ENCODE results near the gene CARD8.

DNA sequence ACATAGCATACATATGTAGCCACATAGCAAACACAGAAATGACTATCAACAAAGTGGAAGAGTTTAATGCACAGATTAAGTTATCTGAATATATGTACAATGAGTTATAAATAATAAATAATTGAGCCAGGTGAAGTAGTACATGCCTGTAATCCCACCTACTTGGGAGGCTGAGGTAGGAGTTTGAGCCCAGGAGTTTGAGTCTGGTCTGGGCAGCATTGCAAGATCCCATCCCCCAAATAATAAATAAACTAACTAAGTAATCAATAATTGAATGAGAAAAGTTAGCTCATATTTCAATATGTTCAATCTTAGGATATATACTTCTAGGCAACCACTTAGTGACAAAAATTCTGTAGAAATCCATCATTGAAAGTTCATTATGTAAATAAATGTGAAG, 1.7 kb downstream of the CARD8 start:
- TF ChIP-seq, protein P1, sequence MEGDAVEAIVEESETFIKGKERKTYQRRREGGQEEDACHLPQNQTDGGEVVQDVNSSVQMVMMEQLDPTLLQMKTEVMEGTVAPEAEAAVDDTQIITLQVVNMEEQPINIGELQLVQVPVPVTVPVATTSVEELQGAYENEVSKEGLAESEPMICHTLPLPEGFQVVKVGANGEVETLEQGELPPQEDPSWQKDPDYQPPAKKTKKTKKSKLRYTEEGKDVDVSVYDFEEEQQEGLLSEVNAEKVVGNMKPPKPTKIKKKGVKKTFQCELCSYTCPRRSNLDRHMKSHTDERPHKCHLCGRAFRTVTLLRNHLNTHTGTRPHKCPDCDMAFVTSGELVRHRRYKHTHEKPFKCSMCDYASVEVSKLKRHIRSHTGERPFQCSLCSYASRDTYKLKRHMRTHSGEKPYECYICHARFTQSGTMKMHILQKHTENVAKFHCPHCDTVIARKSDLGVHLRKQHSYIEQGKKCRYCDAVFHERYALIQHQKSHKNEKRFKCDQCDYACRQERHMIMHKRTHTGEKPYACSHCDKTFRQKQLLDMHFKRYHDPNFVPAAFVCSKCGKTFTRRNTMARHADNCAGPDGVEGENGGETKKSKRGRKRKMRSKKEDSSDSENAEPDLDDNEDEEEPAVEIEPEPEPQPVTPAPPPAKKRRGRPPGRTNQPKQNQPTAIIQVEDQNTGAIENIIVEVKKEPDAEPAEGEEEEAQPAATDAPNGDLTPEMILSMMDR (IDR thresholded peaks at IDR 0.05; ENCODE audit: low read depth, low read length) = no peak
- TF ChIP-seq, protein P2, sequence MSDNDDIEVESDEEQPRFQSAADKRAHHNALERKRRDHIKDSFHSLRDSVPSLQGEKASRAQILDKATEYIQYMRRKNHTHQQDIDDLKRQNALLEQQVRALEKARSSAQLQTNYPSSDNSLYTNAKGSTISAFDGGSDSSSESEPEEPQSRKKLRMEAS (IDR thresholded peaks at IDR 0.05; ENCODE audit: low read depth, low read length) = no peak
- TF ChIP-seq POLR2A (IDR thresholded peaks at IDR 0.05; ENCODE audit: extremely low read depth, insufficient read length) (no peak), MYC (IDR thresholded peaks at IDR 0.05; ENCODE audit: low read depth, low read length) (no peak)
